Skin epidermis (tissue), 12 donors: ENCODE results near the gene POTEH.
"Not testable (repeated sequence)": the region's sequence is repeated elsewhere in the genome, so short reads cannot be mapped to it uniquely, and the experiment has no call there.

Experiments
- H3K27ac ChIP-seq, 21 experiments: fragments of 200-600 bp; sonication (generic) in 11 of 21; one replicate each; pipeline ENCODE4 v1.5.0; 2020; ENCODE audit warnings: mild to moderate bottlenecking in 3 of 21, inconsistent platforms in 2 of 21, moderate library complexity in 2 of 21
- H3K4me3 ChIP-seq, 7 experiments: fragments of 200-600 bp; sonication (generic) in 2 of 7; one replicate each; pipeline ENCODE4 v1.5.0; 2020; ENCODE audit warnings: inconsistent platforms in 2 of 7, mild to moderate bottlenecking in 2 of 7, moderate library complexity in 1 of 7

Gene POTEH

GRCh38 chr22:15689749-15690125 is at the start of gene POTEH:
Gene POTEH (plus strand): TSS chr22:15690026. CDS start chr22:15690078, 52 bp downstream.
- H3K4me3 ChIP-seq, H3K27ac ChIP-seq: not testable (repeated sequence)

- not testable (repeated sequence) for H3K27ac ChIP-seq, H3K4me3 ChIP-seq
These were observed 47.5 kb upstream of the POTEH start for GRCh38 chr22:15642288-15642861.

- not testable (repeated sequence) for H3K27ac ChIP-seq, H3K4me3 ChIP-seq
These were observed 37.9 kb upstream of the POTEH start for GRCh38 chr22:15651954-15652353.

GRCh38 chr22:15652738-15653137 is 37.1 kb upstream of the POTEH start:
- H3K27ac ChIP-seq, H3K4me3 ChIP-seq: not testable (repeated sequence)

GRCh38 chr22:15653241-15653640 is 36.6 kb upstream of the POTEH start:
- not testable (repeated sequence) for H3K4me3 ChIP-seq, H3K27ac ChIP-seq

- H3K27ac ChIP-seq, H3K4me3 ChIP-seq: not testable (repeated sequence)
These were observed 28.7 kb upstream of the POTEH start for GRCh38 chr22:15661102-15661501.

- H3K4me3 ChIP-seq, H3K27ac ChIP-seq: not testable (repeated sequence)
These were observed 25.1 kb upstream of the POTEH start for GRCh38 chr22:15664682-15665081.

- not testable (repeated sequence) for H3K4me3 ChIP-seq
These were observed 24.3 kb upstream of the POTEH start for GRCh38 chr22:15665478-15665877.

GRCh38 chr22:15669430-15669829 is 20.4 kb upstream of the POTEH start:
- H3K4me3 ChIP-seq, H3K27ac ChIP-seq: not testable (repeated sequence)

More at GRCh38 chr22:15665478-15665877, 24.3 kb upstream of the POTEH start:
- not testable (repeated sequence) for H3K27ac ChIP-seq

GRCh38 chr22:15679702-15680101 is 10.1 kb upstream of the POTEH start:
- H3K27ac ChIP-seq, H3K4me3 ChIP-seq: not testable (repeated sequence)

GRCh38 chr22:15684115-15684514 is 5.7 kb upstream of the POTEH start:
- not testable (repeated sequence) for H3K4me3 ChIP-seq, H3K27ac ChIP-seq

GRCh38 chr22:15684695-15685094 is 5.1 kb upstream of the POTEH start:
- not testable (repeated sequence) for H3K27ac ChIP-seq, H3K4me3 ChIP-seq

GRCh38 chr22:15685641-15686040 is 4.2 kb upstream of the POTEH start:
- H3K4me3 ChIP-seq, H3K27ac ChIP-seq: not testable (repeated sequence)

- H3K4me3 ChIP-seq: not testable (repeated sequence)
These were observed 2.7 kb upstream of the POTEH start for GRCh38 chr22:15687086-15687485.

GRCh38 chr22:15687676-15688075 is 2.1 kb upstream of the POTEH start:
- not testable (repeated sequence) for H3K27ac ChIP-seq, H3K4me3 ChIP-seq

More at GRCh38 chr22:15687086-15687485, 2.7 kb upstream of the POTEH start:
- not testable (repeated sequence) for H3K27ac ChIP-seq

- H3K27ac ChIP-seq, H3K4me3 ChIP-seq: not testable (repeated sequence)
These were observed 1.7 kb upstream of the POTEH start for GRCh38 chr22:15688090-15688489.

GRCh38 chr22:15689012-15689748 is 646 bp upstream of the POTEH start:
- H3K4me3 ChIP-seq, H3K27ac ChIP-seq: not testable (repeated sequence)

- H3K27ac ChIP-seq, H3K4me3 ChIP-seq: not testable (repeated sequence)
These were observed 23.8 kb downstream of the POTEH start for GRCh38 chr22:15713600-15713999.

GRCh38 chr22:15714125-15714524 is 24.3 kb downstream of the POTEH start:
- H3K4me3 ChIP-seq, H3K27ac ChIP-seq: not testable (repeated sequence)

- not testable (repeated sequence) for H3K4me3 ChIP-seq, H3K27ac ChIP-seq
These were observed 32.1 kb downstream of the POTEH start for GRCh38 chr22:15721884-15722283.

GRCh38 chr22:15729209-15729917 is 39.5 kb downstream of the POTEH start:
- not testable (repeated sequence) for H3K27ac ChIP-seq, H3K4me3 ChIP-seq
